HAP-1 (cell line): ENCODE data around the gene CD63.

Source experiments
- DNase-seq, 2 experiments: peaks; one replicate each; pipeline ENCODE4 v3.0.0-alpha.2; 2016 to 2020; ENCODE audit warnings: low spot score in 2 of 2
- H3K27me3 ChIP-seq: fragments of 250-450 bp; sonication (Bioruptor Pico); 2 replicates; pipeline ENCODE4 v1.5.1; 2020; ENCODE audit warnings: low read depth, mild to moderate bottlenecking, moderate library complexity
- H3K36me3 ChIP-seq: fragments of 250-450 bp; sonication (Bioruptor Pico); replicated peaks from 2 replicates; pipeline ENCODE4 v1.5.1; 2020; ENCODE audit warnings: mild to moderate bottlenecking
- H3K4me1 ChIP-seq: fragments of 250-450 bp; sonication (Bioruptor Pico); 2 replicates; pipeline ENCODE4 v1.5.1; 2020; ENCODE audit warnings: mild to moderate bottlenecking
- H3K4me3 ChIP-seq: fragments of 250-450 bp; sonication (Bioruptor Pico); 2 replicates; pipeline ENCODE4 v1.5.1; 2020; ENCODE audit warnings: mild to moderate bottlenecking, moderate library complexity
- H3K9me3 ChIP-seq: fragments of 250-450 bp; sonication (Bioruptor Pico); 2 replicates; pipeline ENCODE4 v1.5.1; 2020; ENCODE audit warnings: mild to moderate bottlenecking, moderate library complexity
- in situ Hi-C: fragments of 300-500 bp; cut with MboI; formaldehyde crosslinking; loops from 3 replicates; pipeline ENCODE4 v1.14.3; 2020; ENCODE audit warnings: low sequenced_read_pairs, inconsistent platforms, mixed read lengths

Gene CD63

GRCh38 chr12:55688716-55689655 is 39.8 kb downstream of the CD63 start:
- Histone ChIP-seq H3K9me3 (no peaks in the 10 kb centered on the region), H3K4me1 (no peaks in the 10 kb centered on the region), H3K4me3 (no peak overlapping the region), H3K36me3 (no peaks in the 10 kb centered on the region), H3K27me3 (no peaks in the 10 kb centered on the region)
- no peak for DNase-seq
- in situ Hi-C loops = no loop called here

- in situ Hi-C loops = no loop called here
- DNase-seq = no peak
- no peaks in the 10 kb centered on the region for H3K4me1 ChIP-seq
- no peaks in the 10 kb centered on the region for H3K27me3 ChIP-seq
- H3K9me3 ChIP-seq = no peaks in the 10 kb centered on the region
- no peak overlapping the region for H3K4me3 ChIP-seq
- no peaks in the 10 kb centered on the region for H3K36me3 ChIP-seq
Measured at GRCh38 chr12:55687746-55688145, 41.1 kb downstream of the CD63 start.

GRCh38 chr12:55686366-55687010 is 42.3 kb downstream of the CD63 start:
- in situ Hi-C loops = no loop called here
- DNase-seq = no peak
- H3K9me3 ChIP-seq = no peaks in the 10 kb centered on the region
- H3K4me3 ChIP-seq = no peak overlapping the region
- H3K27me3 ChIP-seq = no peaks in the 10 kb centered on the region
- no peaks in the 10 kb centered on the region for H3K4me1 ChIP-seq
- H3K36me3 ChIP-seq = no peaks in the 10 kb centered on the region

DNA sequence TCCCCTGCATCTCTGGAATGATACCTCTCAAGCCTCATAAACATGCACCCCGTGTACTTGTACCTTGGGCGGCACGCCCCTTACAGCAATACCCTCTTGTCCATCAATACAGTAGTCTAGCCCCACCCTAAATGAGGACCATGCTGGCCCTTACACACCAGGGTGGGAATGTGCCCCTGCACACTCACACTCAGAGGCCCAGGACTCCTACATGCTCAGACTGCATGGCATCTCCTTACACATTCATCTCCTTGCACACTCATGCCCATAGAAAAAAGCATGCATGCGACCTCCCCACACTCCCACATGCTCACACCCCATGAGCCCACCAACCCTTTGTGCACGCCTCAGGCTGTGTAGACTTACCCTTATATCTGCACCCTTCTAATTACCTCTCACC is 43.1 kb downstream of the CD63 start:
- in situ Hi-C loops = no loop called here
- Histone ChIP-seq H3K4me3 (no peak overlapping the region), H3K4me1 (no peaks in the 10 kb centered on the region), H3K27me3 (no peaks in the 10 kb centered on the region), H3K9me3 (no peaks in the 10 kb centered on the region), H3K36me3 (no peaks in the 10 kb centered on the region)
- DNase-seq = no peak

DNA sequence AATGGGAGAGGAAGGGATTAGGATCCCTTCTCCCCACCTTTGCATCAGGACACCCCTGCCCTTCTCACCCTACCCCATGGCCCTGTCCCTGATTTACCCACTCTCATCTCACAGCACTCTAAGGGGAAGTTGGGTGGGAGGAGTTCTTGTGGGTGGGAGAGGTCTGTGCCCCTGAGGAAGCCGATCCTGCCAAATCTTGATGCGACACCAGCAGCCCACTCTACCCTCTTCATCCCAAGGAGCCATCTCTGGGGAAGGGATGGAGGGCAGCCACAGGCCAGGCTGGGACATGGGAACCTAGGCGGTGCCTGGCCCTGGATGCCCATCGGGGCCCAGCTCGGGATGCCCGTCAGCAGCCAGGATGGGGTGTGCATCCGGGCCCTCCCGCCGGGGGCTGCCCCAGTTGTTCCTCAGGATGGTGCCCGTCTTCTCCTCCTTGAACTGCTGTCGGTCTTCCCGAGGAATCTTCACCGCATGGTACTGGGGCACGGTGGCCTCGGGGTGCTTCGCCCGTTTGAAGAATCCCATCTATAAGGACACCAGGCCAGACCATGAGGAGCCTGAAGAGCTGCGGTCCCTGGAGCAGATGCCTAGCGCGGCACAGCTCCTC is 43.9 kb downstream of the CD63 start:
- Histone ChIP-seq H3K27me3 (no peaks in the 10 kb centered on the region), H3K4me1 (no peaks in the 10 kb centered on the region), H3K9me3 (no peaks in the 10 kb centered on the region), H3K4me3 (no peak overlapping the region), H3K36me3 (no peaks in the 10 kb centered on the region)
- DNase-seq = no peak
- in situ Hi-C loops = no loop called here

- no peaks in the 10 kb centered on the region for H3K9me3 ChIP-seq
- H3K36me3 ChIP-seq = no peaks in the 10 kb centered on the region
- H3K4me1 ChIP-seq = no peaks in the 10 kb centered on the region
- in situ Hi-C loops = no loop called here
- no peaks in the 10 kb centered on the region for H3K27me3 ChIP-seq
- no peak for DNase-seq
- no peak overlapping the region for H3K4me3 ChIP-seq
Measured at GRCh38 chr12:55683676-55684075, 45.1 kb downstream of the CD63 start.

DNA sequence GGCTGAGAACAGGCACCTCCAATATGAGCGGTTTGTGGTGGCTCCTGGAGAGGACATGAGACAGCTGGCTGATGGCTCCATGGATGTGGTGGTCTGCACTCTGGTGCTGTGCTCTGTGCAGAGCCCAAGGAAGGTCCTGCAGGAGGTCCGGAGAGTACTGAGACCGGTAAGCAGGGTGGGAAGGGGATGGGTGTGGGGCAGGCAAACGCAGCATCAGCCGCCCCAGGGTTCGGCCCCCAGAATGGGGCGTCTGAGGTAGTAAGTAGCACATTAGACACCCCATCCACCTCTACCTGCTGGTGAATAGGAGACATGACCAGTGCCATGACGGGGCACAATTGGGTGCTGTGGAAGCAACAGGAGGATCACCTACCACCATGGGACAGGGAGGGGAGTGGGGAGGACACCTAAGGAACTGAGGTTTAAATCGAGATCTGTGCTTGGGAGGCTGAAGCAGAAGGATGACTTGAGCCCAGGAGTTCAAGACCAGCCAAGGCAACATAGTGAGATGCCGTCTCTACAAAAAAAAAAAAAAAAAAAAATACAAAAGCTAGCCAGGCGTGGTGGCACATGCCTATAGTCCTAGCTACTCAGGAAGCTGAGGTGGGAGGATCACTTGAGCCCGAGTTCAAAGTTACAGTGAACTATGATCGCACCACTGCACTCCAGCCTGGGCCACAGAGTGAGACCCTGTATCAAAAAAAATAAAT is 46.6 kb downstream of the CD63 start:
- DNase-seq = no peak
- H3K27me3 ChIP-seq = no peaks in the 10 kb centered on the region
- H3K4me1 ChIP-seq = no peaks in the 10 kb centered on the region
- peak overlapping the region; percentile 35 for H3K4me3 ChIP-seq
- H3K9me3 ChIP-seq = no peaks in the 10 kb centered on the region
- no peaks in the 10 kb centered on the region for H3K36me3 ChIP-seq
- in situ Hi-C loops = no loop called here

DNA sequence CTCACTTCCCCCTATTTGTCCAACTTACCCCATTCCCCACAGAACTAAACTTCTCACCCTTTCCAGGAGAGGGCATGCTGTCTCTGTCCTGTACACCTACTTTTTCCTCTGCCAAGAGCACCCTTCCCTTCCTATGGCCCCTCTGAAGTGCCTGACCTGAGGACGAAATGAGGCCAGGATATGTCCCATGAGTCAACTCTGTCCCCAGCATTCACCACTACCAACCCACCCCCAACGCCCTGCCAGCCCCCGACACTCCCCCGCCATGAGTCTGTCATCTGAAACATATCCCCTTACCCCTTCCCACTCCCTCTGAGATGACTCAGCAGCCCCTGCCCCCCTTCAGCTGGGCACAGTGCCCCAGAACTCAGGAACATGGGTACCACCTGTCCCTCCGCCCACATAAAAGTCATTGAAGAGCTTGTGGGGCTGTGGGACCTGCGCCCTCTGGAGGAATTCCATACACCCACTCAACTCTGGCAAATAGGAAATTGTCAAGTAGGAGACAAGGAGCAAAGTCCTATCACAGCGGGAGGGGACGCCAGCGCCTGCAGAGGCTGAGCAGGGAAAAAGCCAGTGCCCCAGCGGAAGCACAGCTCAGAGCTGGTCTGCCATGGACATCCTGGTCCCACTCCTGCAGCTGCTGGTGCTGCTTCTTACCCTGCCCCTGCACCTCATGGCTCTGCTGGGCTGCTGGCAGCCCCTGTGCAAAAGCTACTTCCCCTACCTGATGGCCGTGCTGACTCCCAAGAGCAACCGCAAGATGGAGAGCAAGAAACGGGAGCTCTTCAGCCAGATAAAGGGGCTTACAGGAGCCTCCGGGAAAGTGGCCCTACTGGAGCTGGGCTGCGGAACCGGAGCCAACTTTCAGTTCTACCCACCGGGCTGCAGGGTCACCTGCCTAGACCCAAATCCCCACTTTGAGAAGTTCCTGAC is 47.4 kb downstream of the CD63 start:
- no peaks in the 10 kb centered on the region for H3K9me3 ChIP-seq
- in situ Hi-C loops = no loop called here
- H3K27me3 ChIP-seq = no peaks in the 10 kb centered on the region
- H3K4me1 ChIP-seq = no peaks in the 10 kb centered on the region
- peak; percentile 77 to 84 for DNase-seq
- H3K36me3 ChIP-seq = no peaks in the 10 kb centered on the region
- peak overlapping the region; percentile 35 for H3K4me3 ChIP-seq

- in situ Hi-C loops = no loop called here
- Histone ChIP-seq H3K4me3 (no peak overlapping the region), H3K36me3 (no peaks in the 10 kb centered on the region), H3K4me1 (no peaks in the 10 kb centered on the region), H3K27me3 (no peaks in the 10 kb centered on the region), H3K9me3 (no peaks in the 10 kb centered on the region)
- no peak for DNase-seq
Measured at GRCh38 chr12:55679691-55680090, 49.1 kb downstream of the CD63 start.

DNA sequence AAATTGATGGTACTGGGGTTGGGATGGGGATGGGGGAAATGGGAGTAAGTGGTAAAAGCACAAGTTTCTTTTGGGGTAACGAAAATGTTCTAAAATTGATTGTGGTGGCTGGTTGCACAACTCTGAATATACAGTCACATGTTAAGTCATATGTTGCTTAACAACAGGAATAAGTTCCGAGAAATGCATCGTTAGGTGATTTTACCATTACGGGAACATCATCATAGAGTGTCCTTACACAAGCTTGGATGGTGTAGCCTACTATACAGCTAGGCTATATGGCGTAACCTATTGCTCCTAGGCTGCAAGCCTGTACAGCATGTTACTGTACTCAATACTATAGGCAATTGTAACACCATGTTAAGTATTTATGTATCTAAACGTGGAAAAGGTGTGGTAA is 52.1 kb downstream of the CD63 start:
- no peak overlapping the region for H3K4me3 ChIP-seq
- DNase-seq = no peak
- H3K27me3 ChIP-seq = no peaks in the 10 kb centered on the region; the same call in 1 of the 2 replicates
- H3K36me3 ChIP-seq = no peaks in the 10 kb centered on the region
- no peaks in the 10 kb centered on the region for H3K9me3 ChIP-seq
- H3K4me1 ChIP-seq = no peaks in the 10 kb centered on the region
- in situ Hi-C loops = no loop called here

DNA sequence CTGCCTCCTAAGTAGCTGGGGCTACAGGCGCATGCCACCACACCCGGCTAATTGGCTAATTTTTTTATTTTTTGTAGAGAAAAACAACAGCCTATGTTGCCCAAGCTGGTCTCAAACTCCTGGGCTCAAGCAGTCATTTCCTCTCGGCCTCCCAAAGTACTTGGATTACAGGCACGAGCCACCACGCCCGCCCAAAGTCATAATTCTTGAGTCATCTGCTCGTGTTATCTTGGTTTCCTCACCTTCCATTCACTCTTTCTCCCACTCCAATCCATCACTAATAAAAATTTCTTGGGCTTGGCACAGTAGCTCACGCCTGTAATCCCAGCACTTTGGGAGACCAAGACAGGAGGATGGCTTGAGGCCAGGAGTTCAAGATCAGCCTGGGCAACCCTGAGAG is 53.1 kb downstream of the CD63 start:
- Histone ChIP-seq H3K27me3 (no peaks in the 10 kb centered on the region; the same call in 1 of the 2 replicates), H3K9me3 (no peaks in the 10 kb centered on the region), H3K4me1 (no peaks in the 10 kb centered on the region), H3K36me3 (no peaks in the 10 kb centered on the region), H3K4me3 (no peak overlapping the region)
- DNase-seq = no peak
- in situ Hi-C loops = no loop called here
